Fibroblast of lung (primary cell): ENCODE measurements around the gene DEFB129.
"Not testable (repeated sequence)": the region's sequence is repeated elsewhere in the genome, so short reads cannot be mapped to it uniquely, and the experiment has no call there.

Experiments
- EZH2 ChIP-seq: IDR thresholded peaks from 2 replicates; pipeline ENCODE4 v1.5.1; 2012; ENCODE audit warnings: low read length, control low read depth, mild to moderate bottlenecking; ENCODE audit errors: missing control alignments
- TF ChIP-seq, protein P1 (sequence below), 2 donors: IDR thresholded peaks in 1 of 2; conservative IDR thresholded peaks in 1 of 2; 1 replicate in 1 of 2; 2 replicates in 1 of 2; pipeline ENCODE4 v1.5.1; 2011 to 2012; ENCODE audit warnings: low read length in 2 of 2, control low read depth in 1 of 2, inconsistent platforms in 1 of 2, low read depth in 1 of 2, mild to moderate bottlenecking in 1 of 2

- TF ChIP-seq, protein P1, sequence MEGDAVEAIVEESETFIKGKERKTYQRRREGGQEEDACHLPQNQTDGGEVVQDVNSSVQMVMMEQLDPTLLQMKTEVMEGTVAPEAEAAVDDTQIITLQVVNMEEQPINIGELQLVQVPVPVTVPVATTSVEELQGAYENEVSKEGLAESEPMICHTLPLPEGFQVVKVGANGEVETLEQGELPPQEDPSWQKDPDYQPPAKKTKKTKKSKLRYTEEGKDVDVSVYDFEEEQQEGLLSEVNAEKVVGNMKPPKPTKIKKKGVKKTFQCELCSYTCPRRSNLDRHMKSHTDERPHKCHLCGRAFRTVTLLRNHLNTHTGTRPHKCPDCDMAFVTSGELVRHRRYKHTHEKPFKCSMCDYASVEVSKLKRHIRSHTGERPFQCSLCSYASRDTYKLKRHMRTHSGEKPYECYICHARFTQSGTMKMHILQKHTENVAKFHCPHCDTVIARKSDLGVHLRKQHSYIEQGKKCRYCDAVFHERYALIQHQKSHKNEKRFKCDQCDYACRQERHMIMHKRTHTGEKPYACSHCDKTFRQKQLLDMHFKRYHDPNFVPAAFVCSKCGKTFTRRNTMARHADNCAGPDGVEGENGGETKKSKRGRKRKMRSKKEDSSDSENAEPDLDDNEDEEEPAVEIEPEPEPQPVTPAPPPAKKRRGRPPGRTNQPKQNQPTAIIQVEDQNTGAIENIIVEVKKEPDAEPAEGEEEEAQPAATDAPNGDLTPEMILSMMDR (conservative IDR thresholded peaks at IDR 0.05 in 1 of 2, IDR thresholded peaks at IDR 0.05 in 1 of 2; ENCODE audit: low read depth in 1 of 2, low read length in 2 of 2) = not testable (repeated sequence)
- not testable (repeated sequence) for TF ChIP-seq EZH2
Observed at GRCh38 chr20:253447-253846, 26.4 kb downstream of the DEFB129 start.
